Upper lobe of right lung (tissue), 1 donor: ENCODE data around the gene FJX1. TPM values are rescaled to one million over a fixed set of nuclear protein-coding genes. Genes with fewer than 3 reads are reported as not detected.
"Not testable (repeated sequence)": the region's sequence is repeated elsewhere in the genome, so short reads cannot be mapped to it uniquely, and the experiment has no call there.

Source experiments
- ATAC-seq: fragments of 200-7000 bp; cut with Tn5 transposase; one replicate; pipeline ENCODE4 v1.9.1; 2020; ENCODE audit warnings: mild to moderate bottlenecking, moderate library complexity
- DNase-seq: peaks from one replicate; pipeline ENCODE4 v3.0.0-alpha.2; 2020
- H3K27ac ChIP-seq: fragments of 200-600 bp; one replicate; pipeline ENCODE4 v1.8.0; 2022
- H3K27me3 ChIP-seq: fragments of 200-600 bp; one replicate; pipeline ENCODE4 v1.8.0; 2022; ENCODE audit warnings: mild to moderate bottlenecking
- H3K36me3 ChIP-seq: fragments of 200-600 bp; one replicate; pipeline ENCODE4 v1.8.0; 2022
- H3K4me1 ChIP-seq: fragments of 200-600 bp; one replicate; pipeline ENCODE4 v1.8.0; 2022
- H3K4me3 ChIP-seq: fragments of 200-600 bp; one replicate; pipeline ENCODE4 v1.8.0; 2022; ENCODE audit warnings: mild to moderate bottlenecking
- H3K9me3 ChIP-seq: fragments of 200-600 bp; one replicate; pipeline ENCODE4 v1.8.0; 2022
- CTCF ChIP-seq: fragments of 200-600 bp; IDR thresholded peaks from one replicate; pipeline ENCODE4 v1.8.0; 2022; ENCODE audit warnings: antibody characterized with exemption
- intact Hi-C: fragments of 100-400 bp; cut with DNase I; formaldehyde crosslinking; loops from one replicate; pipeline ENCODE4 v1.11.0; 2022
- total RNA-seq: library from RNA; stranded (reverse); fragmentation: NEBNext Ultra II Directional; extraction: Animal tissue kit (Norgen Biotek cat#: 25700); gene quantifications from one replicate; pipeline ENCODE4 v1.2.1, GENCODE V29; 2021
- donor health status: DM: no; HTN: yes; CAD: no; lungs with severe emphysema.

Gene FJX1
- total RNA-seq, 1 donor from 2014 or later = 5.9 TPM

- Histone ChIP-seq H3K27ac (no peak overlapping the region), H3K9me3 (no peaks in the 10 kb centered on the region), H3K36me3 (no peaks in the 10 kb centered on the region), H3K27me3 (no peaks in the 10 kb centered on the region), H3K4me1 (no peaks in the 10 kb centered on the region), H3K4me3 (no peak overlapping the region)
- no peak for DNase-seq
- intact Hi-C loops = no loop called here
- no peak for ATAC-seq
- no peak for TF ChIP-seq CTCF
Observed at GRCh38 chr11:35641964-35642363, 23.7 kb downstream of the FJX1 start.

- DNase-seq (no peak), ATAC-seq (no peak)
- no peak for TF ChIP-seq CTCF
- no peaks in the 10 kb centered on the region for H3K27me3 ChIP-seq
- H3K36me3 ChIP-seq = no peaks in the 10 kb centered on the region
- intact Hi-C loops = no loop called here
- H3K9me3 ChIP-seq = no peaks in the 10 kb centered on the region
- no peak overlapping the region for H3K27ac ChIP-seq
- H3K4me1 ChIP-seq = no peaks in the 10 kb centered on the region
- no peak overlapping the region for H3K4me3 ChIP-seq
Observed at GRCh38 chr11:35647421-35648093, 29.3 kb downstream of the FJX1 start.

GRCh38 chr11:35650006-35650405 lies 31.7 kb downstream of the FJX1 start:
- no peak overlapping the region for H3K4me3 ChIP-seq
- H3K27me3 ChIP-seq = no peaks in the 10 kb centered on the region
- intact Hi-C loops = no loop called here
- DNase-seq (no peak), ATAC-seq (no peak)
- H3K4me1 ChIP-seq = no peaks in the 10 kb centered on the region
- no peak for TF ChIP-seq CTCF
- no peaks in the 10 kb centered on the region for H3K9me3 ChIP-seq
- no peaks in the 10 kb centered on the region for H3K36me3 ChIP-seq
- no peak overlapping the region for H3K27ac ChIP-seq

GRCh38 chr11:35650467-35650866 lies 32.2 kb downstream of the FJX1 start:
- no peaks in the 10 kb centered on the region for H3K4me1 ChIP-seq
- ATAC-seq = no peak
- no peaks in the 10 kb centered on the region for H3K27me3 ChIP-seq
- DNase-seq = no peak
- intact Hi-C loops = no loop called here
- no peak for TF ChIP-seq CTCF
- H3K27ac ChIP-seq = no peak overlapping the region
- no peaks in the 10 kb centered on the region for H3K9me3 ChIP-seq
- H3K4me3 ChIP-seq = no peak overlapping the region
- no peaks in the 10 kb centered on the region for H3K36me3 ChIP-seq

GRCh38 chr11:35651263-35651662 lies 33.0 kb downstream of the FJX1 start:
- Histone ChIP-seq H3K36me3 (no peaks in the 10 kb centered on the region), H3K27ac (no peak overlapping the region), H3K4me3 (no peak overlapping the region), H3K27me3 (no peaks in the 10 kb centered on the region), H3K9me3 (no peaks in the 10 kb centered on the region), H3K4me1 (no peaks in the 10 kb centered on the region)
- no peak for TF ChIP-seq CTCF
- DNase-seq = no peak
- intact Hi-C loops = no loop called here
- no peak for ATAC-seq

- H3K36me3 ChIP-seq, DNase-seq, H3K4me1 ChIP-seq, H3K4me3 ChIP-seq, H3K9me3 ChIP-seq, intact Hi-C loops, ATAC-seq, H3K27me3 ChIP-seq, H3K27ac ChIP-seq: not testable (repeated sequence)
Observed at GRCh38 chr11:35652786-35653185, 34.5 kb downstream of the FJX1 start.
